BLaER1 treated with 17β-estradiol and CSF1 and Interleukin-3, amounts not matched to agents 10 nM and 100 nM (cell line): Measurements from ENCODE around the gene SLC9B1.

ENCODE experiments used
- H3K27ac ChIP-seq, 11 experiments: shearing (Covaris generic); formaldehyde crosslinking; 2 replicates each; pipeline ENCODE4 v1.8.1; 2022
- H3K27me3 ChIP-seq, 11 experiments: shearing (Covaris generic); formaldehyde crosslinking; 2 replicates each; pipeline ENCODE4 v1.8.1; 2022
- H3K36me3 ChIP-seq, 11 experiments: shearing (Covaris generic); formaldehyde crosslinking; 2 replicates each; pipeline ENCODE4 v1.8.1; 2022
- H3K4me1 ChIP-seq, 10 experiments: shearing (Covaris generic); formaldehyde crosslinking; 2 replicates each; pipeline ENCODE4 v1.8.1; 2022
- H3K4me2 ChIP-seq, 11 experiments: shearing (Covaris generic); formaldehyde crosslinking; 2 replicates each; pipeline ENCODE4 v1.8.1; 2022
- H3K4me3 ChIP-seq, 10 experiments: shearing (Covaris generic); formaldehyde crosslinking; 2 replicates each; pipeline ENCODE4 v1.8.1; 2022
- H3K9ac ChIP-seq, 11 experiments: shearing (Covaris generic); formaldehyde crosslinking; 2 replicates each; pipeline ENCODE4 v1.8.1; 2022
- H3K9me3 ChIP-seq, 11 experiments: shearing (Covaris generic); formaldehyde crosslinking; replicated peaks in 1 of 11; 2 replicates each; pipeline ENCODE4 v1.8.1; 2022
- H4K20me1 ChIP-seq, 11 experiments: shearing (Covaris generic); formaldehyde crosslinking; 2 replicates each; pipeline ENCODE4 v1.8.1; 2022
- Cebpa-rat ChIP-seq, 11 experiments: shearing (Covaris generic); IDR thresholded peaks; 2 replicates each; pipeline ENCODE4 v1.8.1; 2022

SLC9B1 gene

GRCh38 chr4:103046416-103047290 lies 27.1 kb upstream of the SLC9B1 start:
- Histone ChIP-seq H3K4me2 (no peak overlapping the region), H3K36me3 (peaks cover 45 to 87% (median 67%) of the 10 kb centered on the region in 11 experiments)

GRCh38 chr4:103044183-103044582 lies 24.7 kb upstream of the SLC9B1 start:
- Histone ChIP-seq H3K9ac (no peak overlapping the region), H3K27me3 (no peaks in the 10 kb centered on the region), H4K20me1 (no peaks in the 10 kb centered on the region), H3K4me2 (no peak overlapping the region), H3K4me3 (no peak overlapping the region), H3K4me1 (no peaks in the 10 kb centered on the region), H3K9me3 (peaks cover 0 to 7% (median 0%) of the 10 kb centered on the region in 11 experiments; a peak in 2 of 22 replicates), H3K27ac (no peak overlapping the region), H3K36me3 (peaks cover 35 to 77% (median 61%) of the 10 kb centered on the region in 11 experiments)
- TF ChIP-seq Cebpa-rat (IDR thresholded peaks at IDR 0.05), result no peak

More at GRCh38 chr4:103046416-103047290, 27.1 kb upstream of the SLC9B1 start:
- peaks cover 0 to 7% (median 0%) of the 10 kb centered on the region in 11 experiments; a peak in 2 of 22 replicates for H3K9me3 ChIP-seq
- no peak for TF ChIP-seq Cebpa-rat (IDR thresholded peaks at IDR 0.05)
- H3K9ac ChIP-seq, result no peak overlapping the region
- no peak overlapping the region for H3K4me3 ChIP-seq
- no peaks in the 10 kb centered on the region for H3K4me1 ChIP-seq
- H3K27me3 ChIP-seq, result no peaks in the 10 kb centered on the region
- H4K20me1 ChIP-seq, result no peaks in the 10 kb centered on the region; a peak in 1 of 22 replicates
- no peak overlapping the region for H3K27ac ChIP-seq

- Histone ChIP-seq H4K20me1 (no peaks in the 10 kb centered on the region), H3K9me3 (peaks cover 0 to 12% (median 5%) of the 10 kb centered on the region in 11 experiments; a peak in 4 of 22 replicates), H3K4me2 (no peak overlapping the region), H3K9ac (no peak overlapping the region), H3K27me3 (no peaks in the 10 kb centered on the region), H3K4me3 (no peak overlapping the region), H3K27ac (no peak overlapping the region), H3K4me1 (no peaks in the 10 kb centered on the region; a peak in 1 of 20 replicates), H3K36me3 (peaks cover 12 to 65% (median 33%) of the 10 kb centered on the region in 11 experiments; a peak in 21 of 22 replicates)
- TF ChIP-seq Cebpa-rat (IDR thresholded peaks at IDR 0.05), result no peak
Measured at GRCh38 chr4:103036169-103036568, 16.7 kb upstream of the SLC9B1 start.

GRCh38 chr4:103032574-103032973 lies 13.1 kb upstream of the SLC9B1 start:
- H3K9ac ChIP-seq, result no peak overlapping the region
- H3K36me3 ChIP-seq, result peaks cover 28 to 87% (median 50%) of the 10 kb centered on the region in 11 experiments
- H3K27ac ChIP-seq, result no peak overlapping the region
- H3K4me3 ChIP-seq, result no peak overlapping the region
- no peaks in the 10 kb centered on the region for H3K27me3 ChIP-seq
- peaks cover 0 to 12% (median 5%) of the 10 kb centered on the region in 11 experiments; a peak in 4 of 22 replicates for H3K9me3 ChIP-seq
- H3K4me1 ChIP-seq, result no peaks in the 10 kb centered on the region; a peak in 1 of 20 replicates
- H4K20me1 ChIP-seq, result no peaks in the 10 kb centered on the region
- no peak for TF ChIP-seq Cebpa-rat (IDR thresholded peaks at IDR 0.05)
- H3K4me2 ChIP-seq, result no peak overlapping the region

- H3K27me3 ChIP-seq, result no peaks in the 10 kb centered on the region
- H3K9ac ChIP-seq, result no peak overlapping the region
- peaks cover 0 to 8% (median 0%) of the 10 kb centered on the region in 11 experiments; a peak in 2 of 22 replicates for H3K9me3 ChIP-seq
- no peaks in the 10 kb centered on the region for H4K20me1 ChIP-seq
- H3K4me3 ChIP-seq, result no peak overlapping the region
- H3K27ac ChIP-seq, result no peak overlapping the region
- H3K4me2 ChIP-seq, result no peak overlapping the region
- peaks cover 25 to 90% (median 54%) of the 10 kb centered on the region in 11 experiments; a peak in 21 of 22 replicates for H3K36me3 ChIP-seq
- H3K4me1 ChIP-seq, result no peaks in the 10 kb centered on the region; a peak in 1 of 20 replicates
- no peak for TF ChIP-seq Cebpa-rat (IDR thresholded peaks at IDR 0.05)
Measured at GRCh38 chr4:103030791-103031190, 11.3 kb upstream of the SLC9B1 start.

GRCh38 chr4:103029300-103029699 lies 9.8 kb upstream of the SLC9B1 start:
- no peak overlapping the region for H3K4me2 ChIP-seq
- TF ChIP-seq Cebpa-rat (IDR thresholded peaks at IDR 0.05), result no peak
- no peaks in the 10 kb centered on the region; a peak in 1 of 20 replicates for H3K4me1 ChIP-seq
- H3K27me3 ChIP-seq, result no peaks in the 10 kb centered on the region
- no peaks in the 10 kb centered on the region for H3K9me3 ChIP-seq
- no peak overlapping the region for H3K27ac ChIP-seq
- no peak overlapping the region for H3K4me3 ChIP-seq
- H4K20me1 ChIP-seq, result no peaks in the 10 kb centered on the region
- no peak overlapping the region for H3K9ac ChIP-seq
- peaks cover 16 to 89% (median 57%) of the 10 kb centered on the region in 11 experiments; a peak in 20 of 22 replicates for H3K36me3 ChIP-seq

- no peaks in the 10 kb centered on the region for H3K4me1 ChIP-seq
Measured at GRCh38 chr4:103026868-103027267, 7.4 kb upstream of the SLC9B1 start.

GRCh38 chr4:103024996-103025395 lies 5.5 kb upstream of the SLC9B1 start:
- Histone ChIP-seq H3K9me3 (no peaks in the 10 kb centered on the region), H3K4me3 (no peak overlapping the region), H3K27ac (no peak overlapping the region), H3K9ac (no peak overlapping the region), H4K20me1 (no peaks in the 10 kb centered on the region), H3K36me3 (peaks cover 7 to 69% (median 44%) of the 10 kb centered on the region in 11 experiments; a peak in 19 of 22 replicates), H3K4me2 (no peak overlapping the region), H3K4me1 (peaks cover 3 to 5% (median 4%) of the 10 kb centered on the region in 10 experiments; a peak in 14 of 20 replicates), H3K27me3 (no peaks in the 10 kb centered on the region)
- no peak for TF ChIP-seq Cebpa-rat (IDR thresholded peaks at IDR 0.05)

More at GRCh38 chr4:103026868-103027267, 7.4 kb upstream of the SLC9B1 start:
- H3K27ac ChIP-seq, result no peak overlapping the region
- H3K36me3 ChIP-seq, result peaks cover 15 to 88% (median 59%) of the 10 kb centered on the region in 11 experiments; a peak in 20 of 22 replicates
- no peak overlapping the region for H3K4me3 ChIP-seq
- no peaks in the 10 kb centered on the region for H3K27me3 ChIP-seq
- no peak overlapping the region for H3K9ac ChIP-seq
- H3K4me2 ChIP-seq, result no peak overlapping the region
- no peaks in the 10 kb centered on the region for H4K20me1 ChIP-seq
- no peaks in the 10 kb centered on the region for H3K9me3 ChIP-seq
- TF ChIP-seq Cebpa-rat (IDR thresholded peaks at IDR 0.05), result no peak

GRCh38 chr4:103021120-103021519 lies 1.6 kb upstream of the SLC9B1 start:
- Histone ChIP-seq H3K4me2 (no peak overlapping the region), H3K27me3 (no peaks in the 10 kb centered on the region), H3K4me1 (peaks cover 14 to 23% (median 18%) of the 10 kb centered on the region in 10 experiments), H3K27ac (no peak overlapping the region), H3K4me3 (no peak overlapping the region), H4K20me1 (no peaks in the 10 kb centered on the region), H3K9ac (no peak overlapping the region), H3K9me3 (no peaks in the 10 kb centered on the region), H3K36me3 (peaks cover 2 to 32% (median 18%) of the 10 kb centered on the region in 11 experiments; a peak in 18 of 22 replicates)
- no peak for TF ChIP-seq Cebpa-rat (IDR thresholded peaks at IDR 0.05)
